ENCODE measurements around the gene GULP1. TPM values are rescaled to one million over a fixed set of nuclear protein-coding genes. Genes with fewer than 3 reads are reported as not detected.

Gene GULP1
- total RNA-seq, 1 experiment from 2014 or later: 76.0 TPM

DNA sequence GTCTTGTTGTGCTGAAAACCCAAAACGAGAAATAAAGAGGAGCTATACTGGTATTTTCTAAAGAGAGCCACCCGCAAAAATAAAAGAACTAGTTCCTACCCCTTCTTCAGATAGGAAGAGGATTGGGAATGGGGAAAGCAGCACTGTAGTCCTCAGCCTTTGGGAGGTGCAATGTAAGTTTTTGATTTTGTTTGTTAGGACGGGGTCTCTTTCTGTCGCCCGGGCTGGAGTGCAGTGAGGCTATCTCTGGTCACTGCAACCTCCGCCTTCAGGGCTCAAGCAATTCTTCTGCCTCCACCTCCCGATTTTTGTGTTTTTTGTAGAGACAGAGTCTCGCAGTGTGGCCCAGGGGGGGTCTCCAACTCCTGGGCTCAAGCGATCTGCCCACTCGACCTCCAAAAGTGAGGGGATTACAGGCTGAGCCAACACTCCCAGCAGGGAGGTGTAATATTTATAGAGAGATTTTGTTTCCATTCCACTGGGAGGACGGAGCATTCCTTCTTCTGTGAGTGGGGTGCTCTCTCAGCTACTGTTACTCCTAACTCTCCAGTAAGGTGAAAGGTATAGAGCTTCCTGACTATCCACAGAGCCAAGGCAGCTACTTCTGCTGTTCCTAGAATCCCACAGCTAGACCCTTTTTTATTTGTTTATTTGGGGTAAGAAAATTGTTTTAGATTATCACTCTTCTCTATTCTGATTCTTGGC, 13.1 kb upstream of the GULP1 start (continued):
- TF ChIP-seq JUND (IDR thresholded peaks at IDR 0.05): no peak
- TF ChIP-seq, protein P1, sequence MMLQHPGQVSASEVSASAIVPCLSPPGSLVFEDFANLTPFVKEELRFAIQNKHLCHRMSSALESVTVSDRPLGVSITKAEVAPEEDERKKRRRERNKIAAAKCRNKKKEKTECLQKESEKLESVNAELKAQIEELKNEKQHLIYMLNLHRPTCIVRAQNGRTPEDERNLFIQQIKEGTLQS (IDR thresholded peaks at IDR 0.05): no peak
- no peak for TF ChIP-seq EZH2 (IDR thresholded peaks at IDR 0.05)
- TF ChIP-seq, protein P2, sequence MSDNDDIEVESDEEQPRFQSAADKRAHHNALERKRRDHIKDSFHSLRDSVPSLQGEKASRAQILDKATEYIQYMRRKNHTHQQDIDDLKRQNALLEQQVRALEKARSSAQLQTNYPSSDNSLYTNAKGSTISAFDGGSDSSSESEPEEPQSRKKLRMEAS (IDR thresholded peaks at IDR 0.05): no peak
- TF ChIP-seq CEBPB (IDR thresholded peaks at IDR 0.05; ENCODE audit: low read depth): no peak
- no peak for TF ChIP-seq EZH2phosphoT487 (IDR thresholded peaks at IDR 0.05; ENCODE audit: borderline replicate concordance)
- no peak for TF ChIP-seq EGR1 (IDR thresholded peaks at IDR 0.05; ENCODE audit: low read depth)
- no peak for TF ChIP-seq POLR2AphosphoS5 (IDR thresholded peaks at IDR 0.05; ENCODE audit: low read depth, low read length)
- TF ChIP-seq SP1 (IDR thresholded peaks at IDR 0.05; ENCODE audit: low read depth): no peak

DNA sequence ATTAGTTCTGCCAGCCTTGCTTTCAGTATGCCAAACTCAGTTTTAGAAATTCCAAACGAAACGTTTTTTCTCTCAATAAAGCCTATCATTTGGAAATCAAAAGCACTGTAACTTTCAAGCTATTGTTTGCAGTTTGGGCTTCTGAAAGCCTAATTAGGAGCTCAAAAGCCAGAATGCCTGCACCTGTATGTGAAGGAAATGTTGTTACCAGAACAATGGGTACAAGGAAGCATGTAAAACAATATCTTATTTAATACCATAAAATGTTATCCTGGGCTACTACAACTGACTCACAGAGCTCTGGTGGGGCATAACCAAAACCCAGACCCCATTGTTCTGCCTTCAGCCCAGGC, 12.6 kb upstream of the GULP1 start:
- H3K9ac ChIP-seq (ENCODE audit: low read length): no peak overlapping the region
- H4K20me1 ChIP-seq (ENCODE audit: insufficient read depth): no peaks in the 10 kb centered on the region
- intact Hi-C loops (cut with micrococcal nuclease): no loop called here
- ChIA-PET CTCF (no interaction called here), RAD21 (ENCODE audit: low non-redundant PET in 1 of 2, low total read pairs in 2 of 2, uncharacterized antibody in 2 of 2, unreplicated experiment in 2 of 2) (no interaction called here), POLR2A (interaction anchor here (2.1 kb wide), 1 partner anchor 14 kb away, joined by 10 read pairs; no protein-coding TSS in a partner anchor)
- no peak overlapping the region for H3K4me3 ChIP-seq (replicated peaks in 1 of 2; ENCODE audit: low read depth in 1 of 2, low read length in 2 of 2)
- H3K9me3 ChIP-seq (ENCODE audit: control insufficient read depth in 1 of 2, insufficient read depth in 1 of 2, low read depth in 1 of 2, low read length in 2 of 2): no peaks in the 10 kb centered on the region
- H3K36me3 ChIP-seq (ENCODE audit: control insufficient read depth in 1 of 2, insufficient read depth in 2 of 2, low read length in 2 of 2): no peaks in the 10 kb centered on the region
- ATAC-seq (no peak), DNase-seq (ENCODE audit: low read depth, low spot score) (no peak)
- BruUV-seq (replicated peaks): no TSS peak
- no peak overlapping the region for H2AFZ ChIP-seq (ENCODE audit: low read depth, low read length, poor library complexity, severe bottlenecking)
- no peak overlapping the region for H3K4me2 ChIP-seq (ENCODE audit: low read length)
- H3K79me2 ChIP-seq (ENCODE audit: insufficient read depth, low read length): no peaks in the 10 kb centered on the region
- no peaks in the 10 kb centered on the region for H3K4me1 ChIP-seq (ENCODE audit: control insufficient read depth in 1 of 2, insufficient read depth in 2 of 2, low read length in 2 of 2)
- no peaks in the 10 kb centered on the region for H3K9me2 ChIP-seq (ENCODE audit: insufficient read depth)
- H3K27me3 ChIP-seq (ENCODE audit: insufficient read depth, low read length): no peaks in the 10 kb centered on the region
- no peak overlapping the region for H3K27ac ChIP-seq (ENCODE audit: low read depth, low read length)
- TF ChIP-seq ZNF274 (IDR thresholded peaks at IDR 0.05; ENCODE audit: low read depth, low read length) (no peak), EZH2 (IDR thresholded peaks at IDR 0.05) (no peak), CBX3 (IDR thresholded peaks at IDR 0.05; ENCODE audit: low read depth) (no peak), ZFX (IDR thresholded peaks at IDR 0.05) (no peak), SRF (IDR thresholded peaks at IDR 0.05; ENCODE audit: low read depth) (no peak), EGR1 (IDR thresholded peaks at IDR 0.05; ENCODE audit: low read depth) (no peak), EZH2phosphoT487 (IDR thresholded peaks at IDR 0.05; ENCODE audit: borderline replicate concordance) (no peak), TCF7L2 (IDR thresholded peaks at IDR 0.05; ENCODE audit: borderline replicate concordance, extremely low read depth, insufficient read depth, insufficient read length) (no peak), ELF1 (IDR thresholded peaks at IDR 0.05; ENCODE audit: borderline replicate concordance, low read depth) (no peak), CEBPB (IDR thresholded peaks at IDR 0.05; ENCODE audit: low read depth) (no peak), SP1 (IDR thresholded peaks at IDR 0.05; ENCODE audit: low read depth) (no peak), JUND (IDR thresholded peaks at IDR 0.05) (no peak), FOSL1 (IDR thresholded peaks at IDR 0.05; ENCODE audit: low read depth) (no peak), POLR2A (IDR thresholded peaks at IDR 0.05; ENCODE audit: borderline replicate concordance, extremely low read depth, insufficient read depth, insufficient read length) (no peak), RAD21 (IDR thresholded peaks at IDR 0.05; ENCODE audit: low read depth) (no peak)
- TF ChIP-seq, protein P3, sequence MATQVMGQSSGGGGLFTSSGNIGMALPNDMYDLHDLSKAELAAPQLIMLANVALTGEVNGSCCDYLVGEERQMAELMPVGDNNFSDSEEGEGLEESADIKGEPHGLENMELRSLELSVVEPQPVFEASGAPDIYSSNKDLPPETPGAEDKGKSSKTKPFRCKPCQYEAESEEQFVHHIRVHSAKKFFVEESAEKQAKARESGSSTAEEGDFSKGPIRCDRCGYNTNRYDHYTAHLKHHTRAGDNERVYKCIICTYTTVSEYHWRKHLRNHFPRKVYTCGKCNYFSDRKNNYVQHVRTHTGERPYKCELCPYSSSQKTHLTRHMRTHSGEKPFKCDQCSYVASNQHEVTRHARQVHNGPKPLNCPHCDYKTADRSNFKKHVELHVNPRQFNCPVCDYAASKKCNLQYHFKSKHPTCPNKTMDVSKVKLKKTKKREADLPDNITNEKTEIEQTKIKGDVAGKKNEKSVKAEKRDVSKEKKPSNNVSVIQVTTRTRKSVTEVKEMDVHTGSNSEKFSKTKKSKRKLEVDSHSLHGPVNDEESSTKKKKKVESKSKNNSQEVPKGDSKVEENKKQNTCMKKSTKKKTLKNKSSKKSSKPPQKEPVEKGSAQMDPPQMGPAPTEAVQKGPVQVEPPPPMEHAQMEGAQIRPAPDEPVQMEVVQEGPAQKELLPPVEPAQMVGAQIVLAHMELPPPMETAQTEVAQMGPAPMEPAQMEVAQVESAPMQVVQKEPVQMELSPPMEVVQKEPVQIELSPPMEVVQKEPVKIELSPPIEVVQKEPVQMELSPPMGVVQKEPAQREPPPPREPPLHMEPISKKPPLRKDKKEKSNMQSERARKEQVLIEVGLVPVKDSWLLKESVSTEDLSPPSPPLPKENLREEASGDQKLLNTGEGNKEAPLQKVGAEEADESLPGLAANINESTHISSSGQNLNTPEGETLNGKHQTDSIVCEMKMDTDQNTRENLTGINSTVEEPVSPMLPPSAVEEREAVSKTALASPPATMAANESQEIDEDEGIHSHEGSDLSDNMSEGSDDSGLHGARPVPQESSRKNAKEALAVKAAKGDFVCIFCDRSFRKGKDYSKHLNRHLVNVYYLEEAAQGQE (IDR thresholded peaks at IDR 0.05; ENCODE audit: low read depth): no peak
- TF ChIP-seq, protein P1 (IDR thresholded peaks at IDR 0.05): no peak
- TF ChIP-seq, protein P2 (IDR thresholded peaks at IDR 0.05): no peak
- TF ChIP-seq, protein P4, sequence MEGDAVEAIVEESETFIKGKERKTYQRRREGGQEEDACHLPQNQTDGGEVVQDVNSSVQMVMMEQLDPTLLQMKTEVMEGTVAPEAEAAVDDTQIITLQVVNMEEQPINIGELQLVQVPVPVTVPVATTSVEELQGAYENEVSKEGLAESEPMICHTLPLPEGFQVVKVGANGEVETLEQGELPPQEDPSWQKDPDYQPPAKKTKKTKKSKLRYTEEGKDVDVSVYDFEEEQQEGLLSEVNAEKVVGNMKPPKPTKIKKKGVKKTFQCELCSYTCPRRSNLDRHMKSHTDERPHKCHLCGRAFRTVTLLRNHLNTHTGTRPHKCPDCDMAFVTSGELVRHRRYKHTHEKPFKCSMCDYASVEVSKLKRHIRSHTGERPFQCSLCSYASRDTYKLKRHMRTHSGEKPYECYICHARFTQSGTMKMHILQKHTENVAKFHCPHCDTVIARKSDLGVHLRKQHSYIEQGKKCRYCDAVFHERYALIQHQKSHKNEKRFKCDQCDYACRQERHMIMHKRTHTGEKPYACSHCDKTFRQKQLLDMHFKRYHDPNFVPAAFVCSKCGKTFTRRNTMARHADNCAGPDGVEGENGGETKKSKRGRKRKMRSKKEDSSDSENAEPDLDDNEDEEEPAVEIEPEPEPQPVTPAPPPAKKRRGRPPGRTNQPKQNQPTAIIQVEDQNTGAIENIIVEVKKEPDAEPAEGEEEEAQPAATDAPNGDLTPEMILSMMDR (IDR thresholded peaks at IDR 0.05 in 2 of 3, conservative IDR thresholded peaks at IDR 0.05 in 1 of 3; ENCODE audit: borderline replicate concordance in 1 of 3, insufficient read depth in 1 of 3, low read depth in 2 of 3, low read length in 2 of 3): no peak
